T-helper 2 cell treated with Interferon-gamma antibody and Interleukin-4, amounts not matched to agents 5 μg/mL and 100 μg/mL, for 36 hours (primary cell): ENCODE measurements around the gene ITGAE.
"Not testable (repeated sequence)": the region's sequence is repeated elsewhere in the genome, so short reads cannot be mapped to it uniquely, and the experiment has no call there.

Experiments used
- DNase-seq: peaks from one replicate; pipeline ENCODE4 v3.0.0; 2021; ENCODE audit warnings: low spot score
- H3K27ac Mint-ChIP-seq: one replicate; pipeline ENCODE4 v1.8.0; 2021; ENCODE audit warnings: mild to moderate bottlenecking, mixed read lengths
- H3K27me3 Mint-ChIP-seq: one replicate; pipeline ENCODE4 v1.8.0; 2021; ENCODE audit warnings: low read depth, mixed read lengths
- H3K36me3 Mint-ChIP-seq: one replicate; pipeline ENCODE4 v1.8.0; 2021; ENCODE audit warnings: low read depth, mixed read lengths
- H3K4me1 Mint-ChIP-seq: one replicate; pipeline ENCODE4 v1.8.0; 2021; ENCODE audit warnings: low read depth, mixed read lengths
- H3K4me3 Mint-ChIP-seq: one replicate; pipeline ENCODE4 v1.8.0; 2022; ENCODE audit warnings: mild to moderate bottlenecking, moderate library complexity, mixed read lengths
- H3K9me3 Mint-ChIP-seq: one replicate; pipeline ENCODE4 v1.8.0; 2021; ENCODE audit warnings: mixed read lengths

The ITGAE gene

DNA sequence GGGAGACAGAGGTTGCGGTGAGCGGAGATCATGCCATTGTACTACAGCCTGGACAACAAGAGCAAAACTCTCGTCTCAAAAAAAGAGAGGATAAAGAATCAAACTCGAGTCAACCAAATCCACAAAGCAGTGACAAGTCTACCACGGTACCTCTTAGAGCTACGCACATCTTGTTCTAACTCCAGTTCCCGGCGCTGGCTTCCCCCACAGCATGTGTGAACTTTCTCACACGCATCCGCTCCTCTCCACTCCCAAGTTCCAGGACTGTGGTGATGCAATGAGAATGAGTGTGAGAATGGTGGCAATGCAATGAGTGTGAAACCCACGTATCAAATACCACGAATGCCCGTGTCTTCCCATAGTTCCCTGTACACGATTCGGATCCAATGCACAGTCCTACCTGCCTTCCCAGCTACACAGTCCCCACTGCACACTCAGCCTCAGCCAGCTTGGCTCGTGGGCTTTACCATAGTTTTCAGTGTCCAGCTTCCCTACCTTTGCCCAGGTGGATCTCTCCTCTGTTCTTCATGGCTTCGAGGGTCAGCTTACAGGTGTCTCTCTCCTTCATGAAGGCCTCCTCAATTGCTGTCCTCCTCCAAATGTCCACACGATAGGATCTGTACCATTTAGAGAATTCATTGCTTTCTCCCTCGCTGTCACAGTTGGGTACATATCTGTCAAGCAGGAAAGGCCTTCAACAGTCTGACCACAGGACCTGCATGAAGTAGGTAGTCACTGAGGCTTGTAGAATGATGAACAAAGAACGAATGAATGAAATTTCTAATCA, 95.9 kb downstream of the ITGAE start:
- no peak overlapping the region for H3K27ac Mint-ChIP-seq
- no peak for DNase-seq
- H3K4me3 Mint-ChIP-seq = no peak overlapping the region

DNA sequence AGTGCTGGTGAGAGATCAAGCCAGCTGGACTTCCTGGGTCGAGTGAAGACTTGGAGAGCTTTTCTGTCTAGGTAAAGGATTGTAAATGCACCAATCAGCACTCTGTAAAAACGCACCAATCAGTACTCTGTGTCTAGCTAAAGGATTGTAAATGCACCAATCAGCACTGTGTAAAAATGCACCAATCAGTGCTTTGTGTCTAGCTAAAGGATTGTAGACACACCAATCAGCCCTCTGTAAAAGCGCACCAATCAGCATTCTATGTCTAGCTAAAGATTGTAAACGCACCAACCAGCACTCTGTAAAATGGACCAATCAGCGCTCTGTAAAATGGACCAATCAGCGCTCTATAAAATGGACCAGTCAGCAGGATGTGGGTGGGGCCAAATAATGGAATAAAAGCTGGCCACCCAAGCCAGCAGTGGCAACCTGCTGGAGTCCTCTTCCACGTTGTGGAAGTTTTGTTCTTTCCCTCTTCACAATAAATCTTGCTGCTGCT, 98.9 kb downstream of the ITGAE start:
- H3K4me1 Mint-ChIP-seq, H3K27me3 Mint-ChIP-seq, H3K4me3 Mint-ChIP-seq, DNase-seq, H3K27ac Mint-ChIP-seq: not testable (repeated sequence)
- H3K9me3 Mint-ChIP-seq = peaks cover 11% of the 10 kb centered on the region
- peaks cover 37% of the 10 kb centered on the region for H3K36me3 Mint-ChIP-seq

More for the DNA sequence above, 95.9 kb downstream of the ITGAE start:
- peaks cover 21% of the 10 kb centered on the region for H3K4me1 Mint-ChIP-seq
- no peaks in the 10 kb centered on the region for H3K27me3 Mint-ChIP-seq
- peaks cover 39% of the 10 kb centered on the region for H3K36me3 Mint-ChIP-seq
- peaks cover 7% of the 10 kb centered on the region for H3K9me3 Mint-ChIP-seq

DNA sequence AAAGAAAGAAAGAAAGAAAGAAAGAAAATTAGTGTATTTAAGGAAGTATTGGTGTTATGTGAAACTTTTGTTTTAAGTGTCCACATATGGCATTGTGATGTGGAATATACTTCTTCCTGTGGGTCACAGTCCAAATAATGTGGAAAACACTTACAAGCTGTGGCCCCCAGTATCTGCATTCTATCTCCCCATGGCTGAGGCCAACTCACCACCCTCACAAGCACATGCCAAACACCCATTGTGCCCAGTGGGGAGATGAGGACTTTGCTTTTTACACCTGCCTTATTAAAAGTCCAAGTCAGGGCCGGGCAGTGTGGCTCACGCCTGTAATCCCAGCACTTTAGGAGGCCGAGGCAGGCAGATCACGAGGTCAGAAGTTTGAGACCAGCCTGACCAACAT, 101.0 kb downstream of the ITGAE start:
- no peak overlapping the region for H3K4me3 Mint-ChIP-seq
- H3K27ac Mint-ChIP-seq = no peak overlapping the region
- H3K27me3 Mint-ChIP-seq = no peaks in the 10 kb centered on the region
- peaks cover 4% of the 10 kb centered on the region for H3K4me1 Mint-ChIP-seq
- peaks cover 33% of the 10 kb centered on the region for H3K36me3 Mint-ChIP-seq
- H3K9me3 Mint-ChIP-seq = peaks cover 11% of the 10 kb centered on the region
- DNase-seq = no peak

DNA sequence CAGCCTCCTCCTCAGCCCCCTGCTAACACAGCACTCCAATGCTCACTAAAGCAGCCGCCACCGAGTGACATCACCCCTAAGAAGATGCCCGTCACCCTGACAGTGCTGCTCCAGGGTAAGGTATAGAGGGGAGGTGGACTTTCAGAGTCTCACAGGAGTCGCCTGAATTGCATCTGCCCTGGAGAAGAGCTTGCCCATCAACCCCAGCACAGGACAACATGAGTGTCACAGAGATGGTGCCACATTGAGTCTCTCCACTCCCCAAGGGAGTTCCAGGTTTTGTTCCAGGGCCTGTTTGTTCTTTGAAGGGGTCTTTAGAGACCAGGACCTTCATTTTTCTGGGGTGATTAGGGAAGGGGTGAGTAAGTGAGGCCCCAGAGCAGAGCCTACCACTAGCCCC, 102.8 kb downstream of the ITGAE start:
- no peak for DNase-seq
- peaks cover 16% of the 10 kb centered on the region for H3K4me1 Mint-ChIP-seq
- peaks cover 11% of the 10 kb centered on the region for H3K9me3 Mint-ChIP-seq
- H3K36me3 Mint-ChIP-seq = peaks cover 33% of the 10 kb centered on the region
- no peaks in the 10 kb centered on the region for H3K27me3 Mint-ChIP-seq
- no peak overlapping the region for H3K27ac Mint-ChIP-seq
- peak overlapping the region; percentile 58 for H3K4me3 Mint-ChIP-seq

DNA sequence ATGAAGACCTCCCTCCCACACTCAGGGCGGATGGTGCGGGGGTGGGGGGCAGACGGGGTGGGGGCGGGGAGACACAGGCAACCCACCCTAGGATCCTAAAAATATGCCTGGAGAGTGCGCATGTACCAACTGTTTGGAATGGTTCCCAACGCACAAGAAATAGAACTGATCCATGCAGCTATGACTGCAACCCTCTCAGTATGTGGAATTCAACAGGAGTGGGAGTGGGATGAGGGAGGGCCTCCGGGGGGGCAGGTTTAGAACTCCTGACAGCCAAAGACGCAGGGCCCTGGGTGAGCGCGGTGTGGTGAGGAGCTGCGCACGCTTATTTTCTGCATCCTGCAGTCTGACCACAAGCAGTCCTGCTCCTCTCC, 103.9 kb downstream of the ITGAE start:
- Mint-ChIP-seq H3K9me3 (peaks cover 4% of the 10 kb centered on the region), H3K4me1 (peaks cover 24% of the 10 kb centered on the region), H3K36me3 (peaks cover 22% of the 10 kb centered on the region), H3K27me3 (no peaks in the 10 kb centered on the region), H3K27ac (no peak overlapping the region), H3K4me3 (no peak overlapping the region)
- DNase-seq = no peak

DNA sequence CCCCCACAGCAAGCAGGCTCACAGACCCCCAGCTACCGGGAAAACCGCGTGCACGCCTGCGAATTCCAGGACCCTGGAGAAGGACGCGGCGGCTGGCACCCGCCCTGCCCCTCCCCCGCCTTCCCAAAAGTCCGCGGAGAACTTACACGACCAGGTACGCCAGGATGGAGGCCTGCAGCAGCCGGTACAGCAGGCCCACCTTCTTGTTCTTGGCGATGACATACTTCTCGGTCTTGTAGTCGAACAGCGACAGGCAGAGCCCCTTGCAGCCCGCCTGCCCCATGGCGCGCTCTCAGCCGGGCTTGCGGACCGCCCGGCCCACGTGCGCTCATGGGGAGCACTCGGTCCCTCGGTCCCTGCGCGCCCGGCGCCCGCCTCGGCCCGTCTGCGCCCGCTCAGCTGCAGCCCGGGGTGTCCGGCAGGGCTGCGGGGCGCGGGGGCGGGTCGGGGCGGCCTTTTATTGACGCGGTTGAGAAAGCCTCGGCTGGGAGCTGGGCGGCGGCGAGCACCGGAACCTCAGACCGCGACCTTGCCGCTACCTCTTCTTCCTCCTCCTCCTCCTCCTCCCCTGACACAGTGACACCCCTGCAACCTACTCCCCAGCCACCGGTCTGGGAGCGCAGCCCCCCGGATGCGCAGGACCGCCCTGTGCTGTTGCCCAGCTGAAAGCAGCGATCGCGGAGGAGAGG, 105.1 kb downstream of the ITGAE start, which contains the start of gene P2RX5:
Gene P2RX5, minus strand, starts transcription at position 433 of the 689 bp plus-strand sequence. Its CDS starts 150 bp downstream, at position 283.
- H3K4me3 Mint-ChIP-seq = peak within 1 kb of the TSS; percentile 93
- H3K4me1 Mint-ChIP-seq = peaks cover 23% of the 10 kb centered on the region
- H3K27ac Mint-ChIP-seq = peak within 1 kb of the TSS; percentile 93
- peak; percentile 49 for DNase-seq
- H3K36me3 Mint-ChIP-seq = peaks cover 22% of the 10 kb centered on the region
- peaks cover 4% of the 10 kb centered on the region for H3K9me3 Mint-ChIP-seq
- no peaks in the 10 kb centered on the region for H3K27me3 Mint-ChIP-seq

DNA sequence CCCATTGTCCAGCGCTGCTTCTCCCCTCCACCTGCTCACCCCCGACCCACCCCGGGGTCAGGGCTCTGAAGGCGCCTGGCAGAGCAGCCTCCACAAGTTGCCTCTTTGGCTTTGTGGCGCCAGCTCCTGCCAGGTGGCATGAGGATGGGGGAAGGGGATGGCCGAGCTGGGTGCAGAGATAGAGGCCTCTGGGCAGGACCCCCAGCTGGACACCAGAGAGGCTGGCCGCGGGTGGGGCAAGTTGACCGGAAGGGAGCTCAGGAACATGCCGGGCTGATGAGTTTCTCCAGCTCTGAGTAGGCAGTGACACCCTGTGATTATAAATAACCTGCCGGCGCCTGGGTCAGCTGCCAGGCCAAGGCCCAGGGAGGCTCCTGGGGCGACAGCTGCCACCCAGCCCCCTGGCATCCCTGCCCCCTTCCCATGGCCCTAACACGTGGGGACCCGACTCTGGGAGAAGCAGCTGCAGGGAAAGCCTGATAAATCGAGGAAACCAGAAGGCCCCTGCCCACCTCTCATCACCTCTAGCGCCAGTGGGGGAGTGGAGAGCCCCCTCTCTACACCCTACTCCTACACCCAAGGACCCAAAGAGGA, 105.8 kb downstream of the ITGAE start:
- Mint-ChIP-seq H3K9me3 (peaks cover 4% of the 10 kb centered on the region), H3K27me3 (no peaks in the 10 kb centered on the region), H3K27ac (no peak overlapping the region), H3K4me3 (peak overlapping the region; percentile 93), H3K4me1 (peaks cover 23% of the 10 kb centered on the region), H3K36me3 (peaks cover 22% of the 10 kb centered on the region)
- DNase-seq = no peak

DNA sequence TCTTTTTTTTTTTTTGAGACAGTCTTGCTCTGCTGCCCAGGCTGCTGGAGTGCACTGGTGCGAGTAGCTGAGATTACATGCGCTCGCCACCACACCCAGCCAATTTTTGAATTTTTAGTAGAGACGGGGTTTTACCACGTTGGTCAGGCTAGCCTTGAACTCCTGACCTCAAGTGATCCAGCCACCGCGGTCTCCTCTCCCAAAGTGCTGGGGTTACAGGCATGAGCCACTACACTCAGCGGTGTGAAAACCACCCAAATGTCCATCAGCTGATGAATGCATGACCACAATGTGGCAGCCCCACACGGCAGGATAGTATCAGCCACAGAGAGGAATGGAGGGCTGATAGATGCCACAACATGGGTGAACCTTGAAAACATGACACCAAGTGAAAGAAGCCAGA, 107.2 kb downstream of the ITGAE start:
- peak; percentile 67 for DNase-seq
- Mint-ChIP-seq H3K4me1 (peaks cover 21% of the 10 kb centered on the region), H3K36me3 (peaks cover 24% of the 10 kb centered on the region), H3K27me3 (no peaks in the 10 kb centered on the region), H3K27ac (peak overlapping the region; percentile 55), H3K9me3 (peaks cover 4% of the 10 kb centered on the region), H3K4me3 (peak overlapping the region; percentile 93)

DNA sequence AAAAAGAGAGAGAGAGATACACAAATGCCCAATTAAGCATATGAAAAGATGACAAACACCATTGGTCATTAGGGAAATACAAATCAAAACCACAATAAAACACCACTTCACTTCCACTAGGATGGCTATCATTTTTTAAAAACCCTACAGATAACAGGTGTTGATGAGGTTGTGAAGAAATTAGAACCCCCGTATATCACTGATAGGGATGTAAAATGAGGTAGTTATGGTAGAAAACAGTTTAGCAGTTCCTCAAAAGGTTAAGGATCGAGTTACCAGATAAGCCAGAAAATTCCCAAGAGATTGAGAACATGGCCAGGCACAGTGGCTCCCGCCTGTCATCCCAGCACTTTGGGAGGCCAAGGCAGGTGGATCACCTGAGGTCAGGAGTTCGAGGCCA, 107.8 kb downstream of the ITGAE start:
- H3K36me3 Mint-ChIP-seq = peaks cover 28% of the 10 kb centered on the region
- H3K9me3 Mint-ChIP-seq = peaks cover 4% of the 10 kb centered on the region
- DNase-seq = no peak
- H3K4me1 Mint-ChIP-seq = peaks cover 21% of the 10 kb centered on the region
- H3K4me3 Mint-ChIP-seq = peak overlapping the region; percentile 56
- H3K27me3 Mint-ChIP-seq = no peaks in the 10 kb centered on the region
- H3K27ac Mint-ChIP-seq = no peak overlapping the region

DNA sequence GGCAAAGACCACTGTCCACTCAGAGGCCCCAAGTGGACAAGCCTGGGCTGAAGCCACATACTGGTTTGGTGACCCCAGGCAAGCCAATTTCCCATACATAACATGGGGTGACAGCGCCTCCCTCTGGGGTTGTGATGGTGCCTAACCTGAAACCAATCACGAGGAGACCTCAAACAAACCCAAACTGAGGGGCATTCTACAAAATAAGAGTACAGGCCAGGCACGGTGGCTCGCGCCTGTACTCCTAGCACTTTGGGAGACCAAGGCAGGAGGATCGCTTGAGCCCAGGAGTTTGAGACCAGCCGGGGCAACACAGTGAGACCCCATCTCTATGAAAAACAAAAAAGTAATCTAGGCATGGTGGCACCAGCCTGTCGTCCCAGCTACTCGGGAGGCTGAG, 108.6 kb downstream of the ITGAE start:
- peaks cover 25% of the 10 kb centered on the region for H3K36me3 Mint-ChIP-seq
- peaks cover 21% of the 10 kb centered on the region for H3K4me1 Mint-ChIP-seq
- H3K9me3 Mint-ChIP-seq = no peaks in the 10 kb centered on the region
- H3K4me3 Mint-ChIP-seq = no peak overlapping the region
- no peaks in the 10 kb centered on the region for H3K27me3 Mint-ChIP-seq
- DNase-seq = no peak
- H3K27ac Mint-ChIP-seq = no peak overlapping the region

DNA sequence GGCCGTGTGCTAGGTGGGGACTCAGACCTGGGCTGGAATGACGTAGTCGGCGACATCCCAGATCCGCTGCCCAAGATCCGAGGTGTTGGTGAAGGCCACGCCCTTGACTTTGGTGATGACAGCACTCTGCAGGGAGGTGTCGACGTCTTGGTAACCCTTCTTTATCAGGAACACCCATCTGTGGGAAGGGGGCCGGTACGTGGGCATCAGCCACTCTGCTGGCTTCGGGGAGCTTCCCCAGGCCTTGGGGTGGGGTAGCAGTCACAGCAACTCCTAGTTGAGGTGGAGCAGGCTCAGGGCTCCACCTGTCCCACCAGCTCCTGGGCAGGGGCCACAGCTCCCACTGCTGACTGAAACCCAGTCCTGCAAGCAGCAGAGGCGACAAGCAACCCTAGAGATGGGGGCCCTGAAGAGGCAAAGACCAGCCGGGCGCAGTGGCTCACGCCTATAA, 109.3 kb downstream of the ITGAE start:
- Mint-ChIP-seq H3K4me3 (no peak overlapping the region), H3K4me1 (peaks cover 21% of the 10 kb centered on the region), H3K36me3 (peaks cover 25% of the 10 kb centered on the region), H3K9me3 (no peaks in the 10 kb centered on the region), H3K27me3 (no peaks in the 10 kb centered on the region), H3K27ac (no peak overlapping the region)
- no peak for DNase-seq

DNA sequence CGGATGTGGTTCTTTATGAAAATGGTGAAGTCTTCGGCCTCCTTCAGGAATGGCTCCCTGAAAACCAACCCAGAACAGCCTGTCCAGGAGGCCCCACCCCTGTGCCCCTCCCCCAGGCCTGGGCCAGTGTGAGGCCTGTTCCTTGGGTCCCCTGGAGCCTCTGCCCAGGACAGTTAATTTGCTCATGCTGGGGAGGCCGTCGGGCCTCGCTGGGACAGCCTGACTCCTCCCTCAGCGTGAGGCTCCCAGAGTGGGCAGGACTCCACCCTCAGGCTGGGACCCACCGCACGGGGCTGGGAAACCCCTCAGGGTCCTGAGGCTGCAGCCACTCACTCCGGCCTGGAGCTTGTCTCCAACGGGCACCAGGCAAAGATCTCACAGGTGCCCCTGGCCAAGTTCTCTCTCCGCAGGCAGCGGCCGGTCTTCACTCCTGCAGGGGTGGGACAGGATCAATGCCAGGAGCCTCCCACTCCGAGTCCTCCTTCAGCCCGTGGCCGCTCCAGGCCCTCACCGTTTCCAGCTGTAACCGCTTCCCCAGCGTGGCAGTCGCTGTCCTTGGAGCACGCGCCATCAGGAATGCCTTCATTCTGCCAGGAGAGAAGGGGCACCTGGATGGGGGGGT, 110.8 kb downstream of the ITGAE start:
- no peak for DNase-seq
- no peak overlapping the region for H3K27ac Mint-ChIP-seq

DNA sequence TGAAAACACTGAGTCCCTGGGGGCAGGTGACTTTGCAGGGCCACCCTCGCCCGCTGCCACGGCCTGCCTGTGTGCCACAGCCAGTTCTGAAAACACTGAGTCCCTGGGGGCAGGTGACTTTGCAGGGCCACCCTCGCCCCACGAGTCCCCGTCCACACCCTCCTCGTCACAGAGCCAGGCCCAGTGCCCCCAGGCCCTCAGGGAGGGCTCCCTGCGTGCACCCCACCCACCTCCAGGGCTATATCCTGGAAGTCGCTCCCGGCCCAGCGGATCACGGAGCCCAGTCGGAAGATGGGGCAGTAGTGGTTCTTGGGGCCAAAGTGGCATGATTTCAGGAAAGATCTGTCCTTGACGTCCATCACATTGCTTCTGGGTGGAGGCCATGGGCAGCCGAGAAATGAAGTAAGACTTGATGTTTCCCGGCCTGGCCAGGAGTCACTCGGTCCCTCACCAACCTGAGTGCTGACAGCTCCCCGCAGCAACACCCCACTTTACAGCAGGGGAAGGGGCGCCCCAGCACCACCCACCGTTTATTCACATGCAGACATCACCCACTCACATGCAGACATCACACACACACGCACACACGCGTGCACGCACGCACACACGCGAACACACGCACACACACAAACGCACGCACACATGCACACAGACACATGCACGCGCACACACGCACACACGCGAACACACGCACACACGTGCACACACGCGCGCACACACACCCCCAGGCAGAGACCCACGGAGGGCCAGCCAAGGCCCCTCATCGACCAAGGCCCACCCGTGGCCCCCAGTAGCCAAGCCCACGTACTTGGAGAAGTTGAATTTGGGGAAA, 111.5 kb downstream of the ITGAE start:
- peaks cover 24% of the 10 kb centered on the region for H3K36me3 Mint-ChIP-seq
- no peak overlapping the region for H3K4me3 Mint-ChIP-seq
- H3K27ac Mint-ChIP-seq = peak overlapping the region; percentile 36
- H3K27me3 Mint-ChIP-seq = no peaks in the 10 kb centered on the region
- no peak for DNase-seq
- H3K9me3 Mint-ChIP-seq = no peaks in the 10 kb centered on the region
- H3K4me1 Mint-ChIP-seq = peaks cover 19% of the 10 kb centered on the region

More for the DNA sequence above, 110.8 kb downstream of the ITGAE start:
- Mint-ChIP-seq H3K4me1 (peaks cover 21% of the 10 kb centered on the region), H3K27me3 (no peaks in the 10 kb centered on the region), H3K4me3 (no peak overlapping the region), H3K36me3 (peaks cover 25% of the 10 kb centered on the region), H3K9me3 (no peaks in the 10 kb centered on the region)
